Inflammatory macrophage treated with lipopolysaccharide for 4 hours (primary cell): ENCODE results near the gene TNFRSF4.

ENCODE experiments used
- DNase-seq: peaks from one replicate; pipeline ENCODE4 v3.0.0-alpha.2; 2020

Gene TNFRSF4

DNA sequence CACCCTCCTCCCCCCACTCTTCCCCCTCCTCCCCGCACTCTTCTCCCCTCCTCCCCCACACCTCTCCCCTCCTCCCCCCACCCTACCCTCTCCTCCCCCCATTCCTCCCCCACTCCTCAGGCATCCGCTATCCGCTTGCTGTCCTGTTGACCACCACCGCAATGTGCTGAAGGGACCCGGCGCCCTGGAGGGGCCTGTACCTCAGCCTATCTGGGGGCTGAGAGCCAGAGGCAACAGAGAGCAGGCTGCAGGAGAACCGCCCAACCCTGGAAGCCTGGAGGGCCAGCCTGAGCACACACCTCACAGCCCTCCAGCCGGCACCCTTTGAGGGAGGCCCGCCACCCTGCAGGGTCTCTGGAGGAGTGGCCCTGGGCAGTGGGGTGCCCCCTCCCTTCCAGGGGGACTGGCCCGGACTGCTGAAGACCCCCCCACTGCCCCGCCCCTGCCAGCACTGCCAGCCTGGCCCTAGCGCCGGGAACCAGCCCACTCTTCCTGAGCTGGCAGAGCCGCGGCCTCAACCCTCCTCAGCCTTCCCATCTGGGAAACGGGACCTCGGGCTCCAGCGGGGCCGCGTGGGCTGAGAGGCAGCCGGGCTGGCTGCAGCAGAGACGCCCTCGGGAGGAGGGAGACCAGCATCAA, 31.3 kb upstream of the TNFRSF4 start:
- DNase-seq = no peak

DNA sequence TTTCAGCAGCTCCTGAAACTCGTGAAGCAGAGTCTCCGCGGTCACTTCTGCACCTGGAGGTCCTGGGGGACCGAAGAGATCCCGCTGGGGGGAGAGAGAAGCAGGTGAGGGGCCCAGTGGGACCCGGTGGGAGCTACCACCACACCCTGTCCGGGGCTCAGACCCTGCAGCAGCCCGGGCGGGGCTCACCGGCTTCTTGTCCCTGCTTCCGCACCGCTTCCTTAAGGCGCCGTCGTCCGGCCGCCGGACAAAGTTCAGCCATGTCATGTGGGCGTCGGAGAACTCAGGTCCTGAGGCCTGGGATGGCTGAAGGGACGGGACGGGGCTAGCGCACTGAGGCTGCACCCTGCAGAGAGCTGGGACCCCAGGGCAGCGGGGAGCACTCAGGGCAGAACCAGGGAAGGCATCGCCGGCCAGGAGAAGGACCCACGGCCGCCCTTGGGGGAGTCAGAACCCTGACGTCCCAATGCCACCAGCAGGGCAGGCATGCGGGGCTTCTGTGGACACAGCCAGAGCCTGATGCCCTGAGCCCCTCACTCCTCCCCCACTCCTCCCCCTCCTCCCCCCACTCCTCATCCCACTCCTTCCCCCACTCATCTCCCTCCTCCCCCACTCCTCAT, 30.3 kb upstream of the TNFRSF4 start:
- DNase-seq = no peak

DNA sequence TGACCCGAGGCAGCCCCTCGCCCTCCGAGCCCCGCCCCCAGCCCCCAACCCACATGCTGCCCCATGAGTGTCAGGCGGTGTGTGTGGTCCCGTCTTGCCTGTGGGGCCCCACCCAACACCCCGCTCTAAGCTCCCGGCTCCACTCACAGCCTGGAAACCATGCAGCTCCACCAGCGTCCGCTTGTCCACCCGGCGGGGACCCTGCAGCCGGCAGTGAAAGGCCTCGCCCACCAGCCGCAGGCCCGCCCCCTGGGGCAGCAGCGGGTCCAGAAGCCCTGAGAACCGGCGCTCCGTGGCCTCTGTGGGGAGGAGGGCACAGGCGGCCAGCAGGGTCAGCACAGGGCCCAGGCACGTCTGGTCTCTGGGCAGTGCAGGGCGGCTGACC, 29.8 kb upstream of the TNFRSF4 start:
- DNase-seq = no peak

DNA sequence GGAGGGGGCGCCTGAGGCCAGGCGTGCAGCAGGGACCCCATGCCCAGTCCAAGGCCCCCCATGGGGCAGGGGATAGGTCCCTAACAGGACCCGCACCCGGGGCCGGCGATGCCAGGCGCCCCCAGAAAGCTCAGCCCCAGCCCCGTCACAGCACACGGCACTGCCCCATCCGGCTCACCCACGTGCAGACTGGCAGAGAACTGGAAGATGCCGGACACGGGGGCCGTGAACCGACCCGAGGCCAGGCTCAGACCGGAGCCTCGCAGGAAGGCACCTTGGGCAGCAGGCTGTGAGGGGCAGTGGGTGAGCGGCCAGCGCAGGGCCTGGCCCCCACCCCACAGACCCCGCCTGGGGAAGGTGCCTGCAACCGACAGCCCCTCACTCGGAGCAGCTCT, 29.3 kb upstream of the TNFRSF4 start:
- no peak for DNase-seq

DNA sequence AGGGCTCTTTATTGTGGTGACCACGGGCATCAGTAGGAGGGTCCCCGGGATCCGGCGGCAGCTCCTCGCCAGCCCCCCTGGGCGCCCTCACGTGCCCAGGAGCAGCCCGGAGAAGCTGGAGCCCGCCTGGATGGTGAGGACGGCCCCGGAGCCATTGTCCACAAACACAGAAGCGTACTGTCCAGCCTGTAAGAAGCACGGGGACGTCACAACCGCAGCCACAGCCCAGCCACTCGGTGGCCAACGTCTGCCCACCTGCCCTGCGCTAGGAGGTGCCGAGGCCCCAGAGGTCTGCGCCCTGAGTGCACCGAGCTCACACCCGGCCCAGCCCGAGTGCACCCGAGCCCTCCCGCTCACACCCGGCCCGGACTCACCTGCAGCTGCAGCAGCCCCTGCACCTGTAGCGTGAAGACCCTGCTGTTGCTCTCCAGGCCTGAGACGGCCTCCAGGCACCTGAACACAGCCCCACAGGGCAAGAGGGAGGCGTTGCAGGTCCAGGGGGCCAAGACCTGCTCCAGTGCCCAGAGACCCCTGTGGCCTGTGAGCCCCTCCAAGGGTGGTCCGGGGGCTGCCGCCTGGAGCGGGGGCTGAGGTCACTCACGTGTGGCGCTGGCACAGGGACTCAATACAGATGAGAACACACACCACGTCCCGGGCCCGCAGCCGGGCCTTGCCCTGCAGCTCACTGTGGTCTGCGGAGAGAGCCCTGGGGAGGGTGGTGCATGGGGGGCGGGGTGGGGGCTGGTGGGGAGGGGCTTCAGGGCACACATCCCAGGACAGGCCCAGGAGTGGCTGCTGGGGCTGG, 28.7 kb upstream of the TNFRSF4 start:
- DNase-seq = no peak

DNA sequence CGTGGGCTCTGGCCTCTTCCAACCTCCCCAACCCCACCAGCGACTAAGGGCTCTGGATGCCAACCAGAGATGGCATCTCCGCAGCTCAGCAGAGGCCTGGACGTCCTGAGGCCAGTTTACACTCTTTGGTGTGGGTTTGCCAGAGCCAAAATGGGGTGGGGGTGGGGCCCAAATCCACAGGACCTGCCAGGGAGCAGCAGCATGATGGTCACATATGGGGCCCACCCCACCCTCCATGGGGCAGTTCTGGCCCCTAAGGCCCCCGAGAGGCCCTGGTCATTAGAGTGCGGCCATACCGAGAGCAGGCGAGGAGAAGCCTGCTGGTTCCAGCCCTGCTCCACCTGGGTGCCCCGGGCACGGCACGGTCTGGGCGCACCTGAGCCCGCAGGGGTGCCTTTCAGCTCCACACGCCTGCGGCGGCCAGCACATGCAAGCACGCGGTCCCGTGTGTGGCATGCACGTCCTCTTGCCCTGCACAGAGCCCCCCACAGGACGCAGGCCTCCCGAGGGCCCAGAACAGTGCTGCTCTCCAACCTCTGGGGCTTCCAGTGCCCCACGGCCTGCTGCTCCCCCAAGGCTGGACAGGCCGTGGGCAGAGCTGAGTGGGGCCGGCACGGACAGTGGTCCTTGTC, 27.8 kb upstream of the TNFRSF4 start:
- no peak for DNase-seq

DNA sequence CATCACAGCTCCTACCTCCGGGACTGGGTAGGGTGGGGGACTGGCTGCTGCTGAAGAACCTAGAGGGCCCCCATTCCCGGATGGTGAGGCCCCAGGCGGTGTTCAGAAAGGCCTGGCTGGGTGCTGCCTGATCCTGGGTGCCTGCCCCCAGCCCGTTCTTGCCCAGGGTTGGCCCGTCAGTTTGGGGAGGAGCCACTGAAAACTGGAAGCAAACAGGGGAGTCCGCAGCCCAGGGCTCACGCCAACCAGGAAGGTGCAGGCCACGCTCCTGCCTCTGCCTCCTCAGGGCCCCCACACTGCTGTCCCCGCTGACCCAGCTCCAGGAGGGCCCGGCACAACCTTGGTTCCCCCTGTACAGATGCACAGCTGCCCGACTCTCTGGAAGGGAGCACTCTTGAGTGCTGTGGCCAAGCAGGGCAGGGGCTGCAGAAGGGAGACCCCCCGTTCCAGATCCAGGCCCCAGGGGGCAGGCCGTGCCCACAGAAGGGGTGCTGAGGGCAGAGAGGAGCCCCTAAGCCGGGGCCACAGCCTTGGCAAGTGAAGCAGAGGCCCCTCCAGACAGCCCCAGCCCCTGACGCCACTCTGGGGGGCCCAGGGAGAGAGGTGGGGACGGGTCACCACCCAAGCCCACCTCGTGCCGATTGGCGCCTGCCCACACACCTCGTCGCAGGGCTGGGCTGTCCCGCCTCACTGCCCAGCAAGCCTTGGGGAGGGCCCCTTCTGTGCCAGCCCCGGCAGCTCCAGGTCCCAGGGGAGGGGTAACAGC, 27.1 kb upstream of the TNFRSF4 start:
- DNase-seq = no peak

DNA sequence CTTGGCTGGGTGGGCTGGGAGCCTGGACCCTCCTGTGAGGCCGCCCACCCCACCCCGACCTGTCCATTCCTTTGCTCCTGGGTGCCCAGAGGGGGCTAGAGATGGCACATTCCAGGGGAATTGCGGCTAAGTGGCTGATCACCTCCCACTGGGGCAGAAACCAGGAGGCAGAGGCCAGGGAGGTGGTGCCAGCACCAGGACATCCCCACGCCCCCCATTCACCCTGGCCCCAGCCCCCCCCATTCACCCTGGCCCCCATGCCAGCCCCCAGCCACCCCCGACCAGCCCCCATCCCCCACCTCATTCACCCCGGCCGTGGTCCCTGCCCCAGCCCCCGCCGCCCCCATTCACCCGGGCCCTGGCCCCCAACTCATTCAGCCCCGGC, 26.4 kb upstream of the TNFRSF4 start:
- no peak for DNase-seq

DNA sequence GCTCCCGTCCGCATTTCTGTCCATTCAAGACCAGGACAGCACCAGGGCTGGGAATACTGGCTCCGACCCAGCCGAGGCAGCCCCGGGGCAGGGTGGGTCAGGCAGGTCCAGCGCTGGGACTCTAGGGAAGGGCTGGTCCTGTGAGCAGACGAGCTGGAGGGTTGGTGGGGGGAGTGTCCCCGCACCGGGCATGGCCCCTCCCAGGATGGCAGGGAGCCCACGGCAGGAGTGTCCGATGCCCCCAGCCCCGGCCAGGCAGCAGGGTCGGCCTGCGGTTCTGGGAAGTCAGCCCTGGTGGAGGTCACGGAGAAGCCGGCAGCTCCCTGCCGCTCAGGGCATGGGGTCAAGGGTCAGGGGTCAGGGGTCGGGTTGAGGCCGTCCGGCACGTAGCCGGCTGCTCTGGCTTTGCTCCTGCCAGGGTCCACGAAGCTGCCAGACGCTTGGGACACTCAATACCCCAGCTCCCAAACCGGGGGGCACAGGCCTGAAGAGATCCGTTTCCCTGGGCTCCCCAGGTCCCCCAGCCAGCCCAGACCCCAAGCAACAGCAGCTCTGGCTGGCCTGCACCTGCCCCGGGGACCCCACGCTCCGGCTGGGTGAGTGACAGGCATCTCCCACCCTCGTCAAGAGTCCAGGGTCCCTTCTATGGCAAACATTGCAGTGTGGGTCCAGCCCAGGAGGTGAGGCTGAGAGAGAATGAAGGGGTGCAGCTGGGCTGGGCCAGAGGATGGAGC, 25.8 kb upstream of the TNFRSF4 start:
- no peak for DNase-seq

DNA sequence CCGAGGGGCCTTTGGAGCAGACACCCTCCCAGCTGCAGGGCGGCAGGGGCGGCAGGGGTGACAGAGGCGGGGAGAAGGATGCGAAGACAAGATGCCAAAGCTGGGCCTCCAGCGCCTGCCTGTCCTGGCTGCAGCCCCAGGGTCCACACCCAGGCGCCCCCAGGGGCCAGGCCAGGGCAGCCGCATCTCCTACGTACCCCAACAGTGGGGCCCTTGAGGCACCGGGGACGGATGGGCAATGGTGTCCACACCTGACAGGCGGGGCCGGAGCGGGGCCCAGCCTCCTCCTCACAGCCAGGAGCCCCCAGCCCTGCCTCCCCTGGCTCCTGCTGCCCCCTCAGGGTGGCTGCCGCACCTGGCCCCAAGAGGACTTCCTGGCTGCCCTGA, 25.3 kb upstream of the TNFRSF4 start:
- no peak for DNase-seq

DNA sequence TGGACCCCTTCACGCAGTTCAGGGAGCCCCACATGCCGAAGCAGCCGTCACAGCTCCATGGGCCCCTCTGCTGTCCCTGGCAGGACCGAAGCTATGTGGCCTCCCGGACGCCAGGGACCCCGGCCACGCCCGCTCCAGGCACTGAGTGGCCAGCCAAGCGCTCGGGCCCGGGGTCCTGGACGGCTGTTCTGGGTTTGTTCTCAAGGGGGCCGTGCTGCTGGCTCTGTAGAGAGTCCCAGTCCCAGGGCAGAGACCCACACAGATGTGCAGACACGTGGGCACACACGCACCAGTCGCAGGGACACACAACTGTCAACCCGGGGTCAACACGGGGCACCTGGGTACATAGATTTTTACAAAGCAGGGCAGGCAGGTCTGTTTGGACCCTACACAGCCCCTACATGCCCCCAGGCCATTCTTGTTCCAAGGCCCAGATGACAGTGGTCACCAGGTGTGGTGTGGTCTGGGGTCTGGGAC, 24.8 kb upstream of the TNFRSF4 start:
- no peak for DNase-seq

DNA sequence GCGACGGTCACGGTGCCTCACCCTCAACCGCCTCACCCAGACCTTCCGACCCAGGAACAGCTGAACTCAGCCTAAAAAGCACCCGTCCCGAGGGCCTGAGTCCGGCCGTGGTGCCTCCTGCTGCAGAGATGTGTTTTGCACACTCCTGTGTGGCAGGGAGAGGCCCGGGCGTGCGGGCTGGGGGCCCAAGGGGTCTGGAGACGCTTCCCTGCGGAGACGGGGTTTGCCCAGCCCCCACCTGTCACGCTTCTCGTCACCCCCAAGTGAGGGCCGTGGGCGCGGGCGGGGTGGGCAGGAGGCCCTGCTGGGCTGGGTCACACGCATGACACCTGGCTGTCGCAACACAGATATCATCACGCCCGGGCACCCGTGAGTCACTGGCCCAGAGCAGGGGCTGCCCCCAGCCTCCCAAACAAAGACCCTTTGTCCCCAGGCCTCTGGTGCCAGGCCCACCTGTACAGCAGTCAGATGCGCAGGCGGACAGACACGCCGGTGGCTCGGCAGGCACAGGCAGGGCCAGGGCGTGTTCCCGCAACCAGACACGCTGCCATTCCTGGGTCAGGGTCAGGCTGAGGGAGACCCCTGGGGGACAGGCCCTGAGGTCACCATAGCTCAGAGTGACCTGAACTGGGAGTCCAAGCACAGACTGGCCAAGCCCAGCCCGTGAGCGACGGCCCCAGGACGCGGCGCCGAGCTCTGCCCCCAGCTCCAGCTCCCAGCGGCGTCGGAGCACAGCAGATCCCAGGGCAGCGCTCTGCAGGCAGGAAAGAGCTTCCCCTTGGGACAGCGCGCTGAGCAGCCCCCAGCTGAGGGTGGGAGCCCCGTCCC, 24.1 kb upstream of the TNFRSF4 start:
- no peak for DNase-seq

DNA sequence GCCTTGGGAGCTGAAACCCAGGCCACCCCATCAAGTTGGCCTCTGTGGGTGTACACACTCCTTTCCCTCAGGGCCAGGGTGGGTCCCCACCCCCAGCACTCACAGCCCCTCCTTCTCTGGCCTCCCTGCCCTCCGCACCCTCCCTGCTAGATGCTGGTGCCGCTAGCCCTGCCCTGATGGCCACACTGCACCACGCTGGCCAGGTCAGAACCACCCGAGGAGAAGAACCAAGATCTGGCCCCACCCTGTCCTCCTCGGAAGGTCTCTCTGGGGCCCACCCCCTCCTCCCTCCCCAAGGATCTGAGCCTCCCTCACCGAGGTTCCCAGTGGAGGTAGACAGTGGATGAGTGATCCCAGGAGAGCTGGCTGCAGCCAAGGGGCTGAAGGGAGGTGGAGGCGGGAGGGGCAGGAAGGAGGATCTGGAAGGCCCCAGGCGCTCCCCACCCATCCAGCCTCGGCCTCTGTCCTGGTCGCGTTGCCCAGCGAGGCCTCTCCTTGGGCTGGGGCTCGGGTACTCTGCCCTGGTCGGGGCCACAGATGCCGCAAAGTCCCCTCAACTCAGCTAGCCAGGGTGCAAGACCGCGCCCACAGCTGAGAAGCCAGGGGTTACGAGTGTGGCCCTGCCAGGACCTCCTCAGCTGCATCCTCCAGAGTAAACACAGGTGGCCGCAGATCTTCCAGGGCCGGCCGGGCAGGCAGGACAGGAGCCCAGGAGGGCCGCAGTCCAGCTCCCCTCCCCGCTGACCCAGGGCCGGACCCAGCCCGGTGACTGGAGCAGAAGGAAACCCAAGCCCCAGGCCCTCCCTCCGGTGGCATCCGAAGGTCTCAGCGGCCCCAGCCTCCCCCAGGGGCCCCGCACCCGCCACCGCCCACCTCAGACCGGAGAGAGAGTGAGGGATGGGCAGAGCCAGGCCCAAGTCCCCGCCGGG, 23.3 kb upstream of the TNFRSF4 start:
- DNase-seq = no peak

DNA sequence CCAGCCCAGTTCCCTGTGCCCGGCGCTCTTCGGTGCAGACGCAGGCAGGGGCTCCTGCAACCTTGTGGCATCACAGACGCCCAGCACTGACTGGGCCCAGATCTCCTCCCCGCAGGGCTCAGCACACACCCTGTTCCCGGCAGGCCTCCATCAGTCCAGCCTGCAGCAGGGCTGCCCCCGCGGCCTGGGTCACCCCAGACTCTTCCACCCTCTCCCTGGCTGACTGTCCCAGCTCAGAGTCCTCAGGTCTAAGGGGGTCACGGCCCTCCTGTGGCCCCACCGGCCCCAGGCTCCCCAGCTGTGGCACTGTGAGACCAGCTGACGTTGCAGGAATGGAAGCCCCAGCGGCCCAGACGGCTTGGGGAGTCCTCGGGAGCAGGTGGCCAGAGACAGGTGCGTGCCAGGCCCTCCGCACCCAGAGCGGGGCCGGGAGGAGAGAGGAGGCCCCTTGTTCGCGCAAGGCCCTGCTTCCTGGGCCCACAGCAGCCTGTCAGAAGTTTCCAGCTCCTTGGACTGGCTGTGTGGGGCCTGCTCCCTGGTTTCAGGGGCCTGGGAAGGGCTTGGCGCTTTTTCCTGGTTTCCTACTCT, 22.3 kb upstream of the TNFRSF4 start:
- no peak for DNase-seq

DNA sequence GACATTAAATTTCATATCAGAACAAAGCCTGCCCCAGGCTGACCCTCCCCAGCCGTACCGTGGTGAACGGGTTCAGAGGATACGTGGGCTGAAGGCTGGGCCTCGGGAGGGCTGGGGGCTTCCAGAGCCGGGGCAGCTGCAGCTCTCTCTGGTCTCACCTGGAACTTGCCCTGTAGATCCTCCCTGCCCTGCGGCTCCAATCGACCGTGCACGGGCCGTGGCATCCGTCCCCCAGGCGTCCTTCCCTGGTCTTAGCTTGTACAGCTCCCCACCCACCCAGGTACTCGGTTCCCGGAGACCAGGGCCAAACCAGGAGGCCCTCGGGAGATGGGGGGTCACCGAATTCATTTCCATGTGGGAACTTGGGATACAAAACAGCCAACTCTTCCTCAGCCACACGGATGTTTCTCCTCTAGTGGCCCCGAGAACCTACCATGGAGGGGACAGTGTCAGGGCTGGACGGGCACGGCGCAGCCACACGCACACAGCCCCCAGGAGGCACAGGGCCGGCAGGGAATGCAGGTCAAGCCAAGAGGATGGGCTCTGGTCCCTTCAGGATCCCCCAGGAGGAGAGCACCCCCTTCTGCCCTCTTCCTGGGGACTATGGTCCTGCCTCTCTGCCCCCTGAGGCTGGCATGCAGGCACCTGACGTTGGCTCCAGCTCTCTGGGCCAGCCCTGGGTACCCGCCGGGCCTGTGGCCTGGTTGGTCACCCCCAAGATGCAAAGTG, 21.2 kb upstream of the TNFRSF4 start:
- DNase-seq = no peak

DNA sequence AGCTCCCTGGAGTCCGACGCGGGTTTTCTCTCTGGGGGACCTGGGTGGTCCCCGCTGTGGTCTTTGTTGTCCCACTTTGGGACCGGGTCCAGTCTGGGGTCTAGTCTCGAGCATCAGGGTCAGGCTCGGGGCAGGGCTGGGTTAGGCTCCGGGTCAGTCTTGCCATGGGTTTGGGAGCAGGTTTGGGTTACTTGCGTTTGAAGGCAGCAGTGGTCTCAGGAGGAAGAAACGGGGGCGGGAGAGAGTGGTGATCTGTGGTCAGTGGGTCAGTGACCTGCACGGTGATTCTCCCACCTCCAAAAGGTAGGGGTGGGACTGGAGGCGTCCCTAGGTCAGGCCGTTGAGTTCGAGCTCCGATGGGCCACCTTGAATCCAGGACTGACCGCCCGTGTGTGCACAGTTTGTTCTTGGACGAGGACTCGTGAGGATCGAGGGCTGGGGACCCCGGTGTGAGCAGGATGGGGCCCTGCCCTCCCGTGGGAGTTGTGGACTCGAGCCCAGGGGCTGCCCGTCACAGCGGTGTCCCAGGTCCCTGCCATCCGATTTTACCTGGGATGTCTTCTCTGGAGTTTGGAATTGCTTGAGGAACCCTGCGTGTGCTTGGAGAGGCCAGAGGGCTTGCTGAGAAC, 20.3 kb upstream of the TNFRSF4 start:
- DNase-seq = no peak

DNA sequence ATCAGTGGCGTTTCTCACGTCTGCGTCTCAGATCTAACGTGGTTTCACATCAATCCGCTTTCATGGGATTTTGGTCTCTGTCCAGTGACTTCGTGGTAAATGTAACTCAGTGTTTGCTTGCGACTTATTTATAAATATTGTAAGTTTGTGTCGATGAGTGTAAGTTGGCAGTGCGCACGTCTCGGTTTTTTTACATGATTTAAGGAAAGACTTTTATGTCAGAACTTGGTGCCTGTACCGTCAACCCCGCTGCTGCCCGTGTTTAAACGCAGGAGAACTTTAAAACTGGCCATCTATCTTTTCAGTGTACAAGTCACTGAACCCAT, 19.6 kb upstream of the TNFRSF4 start:
- no peak for DNase-seq

DNA sequence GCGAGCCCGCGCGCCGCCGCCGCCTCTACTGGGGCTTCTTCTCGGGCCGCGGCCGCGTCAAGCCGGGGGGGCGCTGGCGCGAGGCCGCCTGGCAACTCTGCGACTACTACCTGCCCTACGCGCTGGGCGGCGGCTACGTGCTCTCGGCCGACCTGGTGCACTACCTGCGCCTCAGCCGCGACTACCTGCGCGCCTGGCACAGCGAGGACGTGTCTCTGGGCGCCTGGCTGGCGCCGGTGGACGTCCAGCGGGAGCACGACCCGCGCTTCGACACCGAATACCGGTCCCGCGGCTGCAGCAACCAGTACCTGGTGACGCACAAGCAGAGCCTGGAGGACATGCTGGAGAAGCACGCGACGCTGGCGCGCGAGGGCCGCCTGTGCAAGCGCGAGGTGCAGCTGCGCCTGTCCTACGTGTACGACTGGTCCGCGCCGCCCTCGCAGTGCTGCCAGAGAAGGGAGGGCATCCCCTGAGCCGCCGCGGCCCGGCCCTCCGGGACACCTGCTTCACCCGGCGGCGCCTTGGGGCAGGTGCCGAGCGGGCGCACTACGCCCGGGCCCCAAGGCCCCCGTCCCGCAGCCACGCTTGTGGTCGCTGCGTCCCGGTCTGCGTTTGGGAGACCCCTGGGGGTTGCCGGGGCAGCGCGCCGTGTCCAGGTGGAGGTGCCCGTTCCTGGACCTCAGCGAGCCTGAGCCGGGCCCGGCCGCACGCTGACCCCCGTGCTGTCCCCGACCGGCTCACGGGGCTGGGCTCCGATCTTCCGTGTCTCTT, 19.0 kb upstream of the TNFRSF4 start:
- DNase-seq = no peak
